Fibroblast of lung (primary cell): ENCODE results near the gene MIEF1. TPM values are rescaled to one million over a fixed set of nuclear protein-coding genes. Genes with fewer than 3 reads are reported as not detected.
"Not testable (repeated sequence)": the region's sequence is repeated elsewhere in the genome, so short reads cannot be mapped to it uniquely, and the experiment has no call there.

ENCODE experiments used
- DNase-seq, 2 donors: peaks; one replicate each; pipeline versions ENCODE4 v3.0.0 to v3.0.0-alpha.2; 2010; ENCODE audit warnings: low read depth in 2 of 2
- H2AFZ ChIP-seq: 2 replicates; pipeline ENCODE4 v1.5.1; 2012; ENCODE audit warnings: low read length, control low read depth, inconsistent platforms
- H3K27ac ChIP-seq: 2 replicates; pipeline ENCODE4 v1.5.1; 2011; ENCODE audit warnings: low read length, control low read depth; ENCODE audit not compliant: insufficient read depth
- H3K27me3 ChIP-seq: 2 replicates; pipeline ENCODE4 v1.5.1; 2011; ENCODE audit warnings: mild to moderate bottlenecking, low read length; ENCODE audit not compliant: control insufficient read depth, insufficient read depth
- H3K36me3 ChIP-seq: 2 replicates; pipeline ENCODE4 v1.5.1; 2011; ENCODE audit warnings: low read length; ENCODE audit not compliant: control insufficient read depth, insufficient read depth
- H3K4me1 ChIP-seq: 2 replicates; pipeline ENCODE4 v1.5.1; 2011; ENCODE audit warnings: low read length; ENCODE audit not compliant: control insufficient read depth, insufficient read depth; ENCODE audit errors: extremely low read depth
- H3K4me2 ChIP-seq: 2 replicates; pipeline ENCODE4 v1.5.1; 2011; ENCODE audit warnings: low read length, control low read depth; ENCODE audit not compliant: insufficient read depth; ENCODE audit errors: extremely low read depth
- H3K4me3 ChIP-seq, 4 experiments: fragments of 200-600 bp in 1 of 4; sonication (generic) in 1 of 4; replicated peaks in 1 of 4; 2 replicates each; pipeline ENCODE4 v1.5.1; 2011 to 2016; ENCODE audit warnings: low read length in 4 of 4, low read depth in 3 of 4, mild to moderate bottlenecking in 3 of 4, control low read depth in 2 of 4, inconsistent platforms in 1 of 4, mixed read lengths in 1 of 4; ENCODE audit not compliant: insufficient read depth in 1 of 4; ENCODE audit errors: control extremely low read depth in 1 of 4
- H3K79me2 ChIP-seq: 2 replicates; pipeline ENCODE4 v1.5.1; 2012; ENCODE audit warnings: mild to moderate bottlenecking, low read length, inconsistent platforms; ENCODE audit not compliant: control insufficient read depth, insufficient read depth
- H3K9ac ChIP-seq: 2 replicates; pipeline ENCODE4 v1.5.1; 2011; ENCODE audit warnings: mild to moderate bottlenecking, low read length, control low read depth; ENCODE audit not compliant: insufficient read depth
- H3K9me3 ChIP-seq: 2 replicates; pipeline ENCODE4 v1.5.1; 2012; ENCODE audit warnings: low read depth, low read length; ENCODE audit not compliant: control insufficient read depth, insufficient read depth
- H4K20me1 ChIP-seq: 2 replicates; pipeline ENCODE4 v1.5.1; 2011; ENCODE audit warnings: low read length; ENCODE audit not compliant: control insufficient read depth, insufficient read depth; ENCODE audit errors: extremely low read depth
- CTCF ChIP-seq, 2 donors: IDR thresholded peaks in 1 of 2; conservative IDR thresholded peaks in 1 of 2; 1 replicate in 1 of 2; 2 replicates in 1 of 2; pipeline ENCODE4 v1.5.1; 2011 to 2012; ENCODE audit warnings: low read length in 2 of 2, control low read depth in 1 of 2, inconsistent platforms in 1 of 2, low read depth in 1 of 2, mild to moderate bottlenecking in 1 of 2
- EZH2 ChIP-seq: IDR thresholded peaks from 2 replicates; pipeline ENCODE4 v1.5.1; 2012; ENCODE audit warnings: low read length, control low read depth, mild to moderate bottlenecking; ENCODE audit errors: missing control alignments
- polyA plus RNA-seq, 2 donors: library from polyadenylated mRNA; depleted of rRNA in 1 of 2; stranded (reverse) in 1 of 2; unstranded in 1 of 2; fragments of >200 nt; gene quantifications; 2 replicates each; pipeline ENCODE4 v1.2.1, GENCODE V29; 2011 to 2012; ENCODE audit warnings: missing spikeins in 1 of 2
- total RNA-seq: library from RNA; depleted of rRNA; stranded (reverse); fragments of >200 nt; gene quantifications from 2 replicates; pipeline ENCODE4 v1.2.1, GENCODE V29; 2014

MIEF1 gene
- total and polyA plus RNA-seq, 2 donors (not counting 1 experiment from before 2014, with no cell fraction given): 16.8 to 19.0 TPM

DNA sequence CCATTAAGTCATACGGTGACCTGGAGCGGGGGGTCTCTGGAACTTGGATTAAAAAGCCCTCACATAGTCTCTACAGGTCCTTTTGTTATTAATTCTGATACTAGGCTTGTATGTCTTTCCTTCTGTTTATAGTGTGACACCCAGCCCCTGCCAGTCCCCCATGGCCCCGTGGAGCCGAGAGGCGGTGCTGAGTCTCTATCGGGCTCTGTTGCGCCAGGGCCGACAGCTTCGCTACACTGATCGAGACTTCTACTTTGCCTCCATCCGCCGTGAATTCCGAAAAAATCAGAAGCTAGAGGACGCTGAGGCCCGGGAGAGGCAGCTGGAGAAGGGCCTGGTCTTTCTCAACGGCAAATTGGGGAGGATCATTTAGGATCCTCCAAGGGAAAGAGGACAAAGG lies 2.0 kb downstream of the MIEF1 start:
- no peak overlapping the region for H3K9ac ChIP-seq

DNA sequence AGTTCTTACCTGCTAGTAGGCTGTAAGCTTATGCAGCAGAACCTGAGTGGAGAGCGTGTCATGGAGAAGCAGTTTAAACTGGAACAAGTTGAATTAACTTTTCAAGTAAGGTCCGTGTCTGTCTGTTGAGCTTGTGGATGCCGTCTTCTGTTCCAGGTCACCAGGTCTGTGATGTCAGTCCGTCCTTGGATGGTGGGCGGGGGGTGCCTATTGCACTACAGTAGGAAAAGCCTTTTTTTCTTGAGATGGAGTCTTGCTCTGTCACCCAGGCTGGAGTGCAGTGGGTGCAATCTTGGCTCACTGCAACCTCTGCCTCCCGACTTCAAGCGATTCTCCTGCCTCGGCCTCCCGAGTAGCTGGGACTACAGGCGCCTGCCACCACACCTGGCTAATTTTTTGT lies 4.9 kb downstream of the MIEF1 start:
- H3K27me3 ChIP-seq, H3K4me3 ChIP-seq, H3K9me3 ChIP-seq, H3K4me1 ChIP-seq, DNase-seq, H3K9ac ChIP-seq, H3K4me2 ChIP-seq, H2AFZ ChIP-seq, H3K27ac ChIP-seq, H4K20me1 ChIP-seq: not testable (repeated sequence)
- peaks cover 52% of the 10 kb centered on the region for H3K79me2 ChIP-seq
- peaks cover 23% of the 10 kb centered on the region for H3K36me3 ChIP-seq

More for the DNA sequence above, 2.0 kb downstream of the MIEF1 start:
- Histone ChIP-seq H3K9me3 (no peaks in the 10 kb centered on the region), H3K27ac (peak overlapping the region; percentile 62), H3K4me2 (no peak overlapping the region), H3K4me3 (peak overlapping the region in 2 of 4 experiments; percentile 71 to 84), H3K4me1 (peaks cover 13% of the 10 kb centered on the region), H3K36me3 (peaks cover 20% of the 10 kb centered on the region), H2AFZ (no peak overlapping the region), H3K79me2 (peaks cover 47% of the 10 kb centered on the region), H4K20me1 (no peaks in the 10 kb centered on the region), H3K27me3 (no peaks in the 10 kb centered on the region)
- no peak for TF ChIP-seq CTCF (conservative IDR thresholded peaks at IDR 0.05 in 1 of 2, IDR thresholded peaks at IDR 0.05 in 1 of 2; ENCODE audit: low read depth in 1 of 2, low read length in 2 of 2)
- no peak for TF ChIP-seq EZH2
- no peak for DNase-seq

GRCh38 chr22:39508393-39508792 lies 6.3 kb downstream of the MIEF1 start:
- no peak overlapping the region for H3K27ac ChIP-seq
- H3K9ac ChIP-seq: no peak overlapping the region
- no peak overlapping the region for H2AFZ ChIP-seq
- H3K4me1 ChIP-seq: peaks cover 3% of the 10 kb centered on the region
- H3K4me3 ChIP-seq: no peak overlapping the region
- DNase-seq: no peak
- H3K36me3 ChIP-seq: peaks cover 27% of the 10 kb centered on the region
- no peak for TF ChIP-seq EZH2
- TF ChIP-seq CTCF (conservative IDR thresholded peaks at IDR 0.05 in 1 of 2, IDR thresholded peaks at IDR 0.05 in 1 of 2; ENCODE audit: low read depth in 1 of 2, low read length in 2 of 2): no peak
- H3K27me3 ChIP-seq: no peaks in the 10 kb centered on the region
- H4K20me1 ChIP-seq: no peaks in the 10 kb centered on the region
- H3K4me2 ChIP-seq: no peak overlapping the region
- peaks cover 39% of the 10 kb centered on the region for H3K79me2 ChIP-seq
- no peaks in the 10 kb centered on the region for H3K9me3 ChIP-seq
